IPS-NIHi7 (cell line): ENCODE results near the gene TUBA3E.
"Not testable (repeated sequence)": the region's sequence is repeated elsewhere in the genome, so short reads cannot be mapped to it uniquely, and the experiment has no call there.

ENCODE experiments used
- DNase-seq: peaks from one replicate; pipeline ENCODE4 v3.0.0; 2012; ENCODE audit warnings: mixed read lengths; ENCODE audit errors: extremely low spot score

The TUBA3E gene

DNA sequence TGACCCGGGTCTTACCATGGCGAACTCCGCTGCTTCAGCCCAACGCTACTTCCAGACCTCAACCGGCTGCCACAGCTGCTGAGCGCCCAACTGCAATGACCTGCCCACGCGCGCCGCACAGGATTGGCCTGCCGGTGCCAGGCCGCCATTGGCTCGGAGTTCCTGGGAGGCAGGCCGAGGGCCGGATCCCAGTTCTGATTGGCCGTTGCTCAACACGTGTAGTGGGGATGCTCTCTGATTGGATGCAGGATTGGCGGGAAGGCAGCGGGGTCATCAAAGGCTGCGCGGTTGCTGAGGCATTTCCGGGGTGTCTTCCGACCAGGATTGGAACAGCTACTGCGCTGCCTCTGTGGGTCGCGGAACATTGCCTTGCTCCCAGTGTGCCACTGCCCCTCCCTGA, at the start of gene TUBA3E:
Gene TUBA3E (minus strand): TSS at position 97 of the 400 bp plus-strand sequence. CDS start 79 bp downstream, at position 18.
- DNase-seq: no peak

GRCh38 chr2:130246430-130246829, 48.2 kb upstream of the TUBA3E start:
- no peak for DNase-seq

DNA sequence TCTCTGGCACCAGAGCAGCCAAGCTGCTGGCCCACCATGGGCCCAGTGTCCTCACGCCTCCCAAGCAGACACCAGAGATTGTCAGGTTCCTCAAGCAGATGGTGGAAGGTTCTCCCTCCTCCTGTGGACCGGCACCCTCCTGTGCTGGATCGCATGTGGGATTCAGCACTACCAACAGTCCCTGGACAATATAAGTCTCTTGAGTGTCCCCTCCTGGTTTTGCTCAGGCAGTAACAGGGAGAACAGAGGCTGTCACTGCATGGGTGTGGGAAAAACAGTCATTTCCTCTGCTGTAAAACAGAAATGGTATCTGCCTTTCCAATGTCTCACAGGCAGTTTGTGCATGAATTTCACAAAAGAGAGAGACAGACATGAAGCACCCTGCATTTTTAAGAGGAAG, 47.7 kb upstream of the TUBA3E start:
- no peak for DNase-seq

GRCh38 chr2:130243359-130243758, 45.1 kb upstream of the TUBA3E start:
- no peak for DNase-seq

GRCh38 chr2:130241041-130241707, 42.9 kb upstream of the TUBA3E start:
- no peak for DNase-seq

DNA sequence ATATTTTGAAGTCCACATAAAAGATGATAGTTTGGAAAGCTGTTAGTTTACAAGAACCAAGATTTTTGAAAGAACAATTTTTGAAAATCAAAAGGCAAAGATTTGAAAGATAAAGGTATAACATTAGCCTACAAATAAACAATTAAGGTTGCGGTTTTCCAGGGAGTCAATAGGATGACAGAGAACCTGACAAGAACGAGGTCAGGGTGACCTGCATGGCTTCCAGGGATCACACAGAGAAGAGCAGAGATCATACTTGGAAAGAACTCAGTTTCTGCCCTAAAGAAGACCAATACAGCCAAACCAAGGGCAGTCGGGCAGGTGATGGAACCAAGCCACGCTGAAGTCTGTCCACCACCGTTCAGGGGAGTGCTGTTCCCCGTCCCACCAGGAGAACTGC, 41.3 kb upstream of the TUBA3E start:
- DNase-seq: not testable (repeated sequence)

DNA sequence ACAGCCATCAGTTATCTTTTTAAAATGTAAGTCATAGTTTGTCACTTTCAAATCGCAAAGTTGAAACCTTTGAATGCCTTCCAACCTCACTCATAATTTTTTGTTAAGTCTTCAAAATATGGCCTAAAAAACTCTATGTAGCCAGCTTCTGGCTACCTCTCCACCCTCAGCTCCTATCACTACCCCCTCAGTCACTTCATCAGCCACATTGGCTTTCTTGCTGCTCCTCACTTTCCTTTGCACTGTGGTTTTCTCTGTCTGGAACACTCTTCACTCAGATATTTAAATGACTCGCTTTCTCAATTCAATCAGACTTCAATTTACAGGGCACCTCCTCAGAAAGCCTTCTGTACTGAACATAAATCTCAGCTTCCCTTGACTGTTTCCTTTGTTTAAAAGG, 34.8 kb upstream of the TUBA3E start:
- DNase-seq: not testable (repeated sequence)

GRCh38 chr2:130231656-130232055, 33.4 kb upstream of the TUBA3E start:
- DNase-seq: no peak

- not testable (repeated sequence) for DNase-seq
These were observed 32.7 kb upstream of the TUBA3E start for GRCh38 chr2:130230907-130231306.

GRCh38 chr2:130230376-130230775, 32.1 kb upstream of the TUBA3E start:
- not testable (repeated sequence) for DNase-seq

DNA sequence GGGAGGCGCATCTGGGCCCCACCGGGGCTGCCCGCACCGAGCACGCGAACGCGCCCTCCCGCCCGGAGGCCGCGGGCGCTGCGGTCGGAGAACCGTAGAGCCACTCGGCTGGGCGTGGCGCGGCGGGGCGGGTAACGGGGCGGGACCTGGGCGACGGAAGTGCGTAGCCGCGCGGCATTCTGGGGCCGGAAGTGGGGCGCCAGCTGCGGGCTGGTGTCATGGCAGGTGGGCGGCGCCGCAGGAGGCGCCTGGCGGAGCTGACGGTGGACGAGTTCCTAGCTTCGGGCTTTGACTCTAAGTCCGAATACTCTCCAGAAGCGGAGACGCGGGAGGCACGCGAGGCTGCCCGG, 30.9 kb upstream of the TUBA3E start:
- DNase-seq: not testable (repeated sequence)

DNA sequence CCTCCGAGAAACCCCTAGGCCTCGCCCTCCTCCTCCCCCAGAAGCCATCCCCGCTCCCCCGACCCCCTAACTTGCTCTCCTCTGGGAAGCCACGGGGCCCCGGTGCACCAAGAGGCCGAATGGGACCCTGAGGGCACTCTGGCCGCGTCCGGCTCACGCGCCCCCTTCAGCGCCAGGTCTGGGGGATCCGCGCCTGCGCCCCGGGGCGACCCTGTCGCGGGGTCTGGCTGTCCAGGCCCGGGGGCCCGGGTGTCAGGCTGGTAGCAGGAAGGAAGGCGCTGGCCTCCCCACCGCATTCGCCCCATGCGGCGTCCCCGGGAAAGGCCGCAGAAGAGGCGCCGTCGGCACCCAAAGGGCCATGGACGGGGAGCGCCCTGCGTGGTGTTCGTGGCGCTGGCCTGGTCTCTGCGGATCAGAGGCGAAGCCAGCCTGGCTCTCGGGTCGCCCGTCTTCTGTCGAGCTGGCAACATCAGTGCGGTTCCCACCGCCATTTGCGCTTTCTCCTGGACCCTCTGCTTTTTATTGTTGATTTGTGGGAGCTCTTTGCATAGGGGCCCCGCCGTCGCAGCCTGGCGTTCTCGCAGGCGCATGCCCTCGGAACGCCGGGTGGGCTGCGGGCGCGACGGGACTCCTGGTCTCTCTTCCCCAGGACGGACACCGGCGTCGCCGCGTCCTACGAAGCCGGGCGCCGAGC, 30.4 kb upstream of the TUBA3E start:
- not testable (repeated sequence) for DNase-seq

- DNase-seq: not testable (repeated sequence)
These were observed 29.8 kb upstream of the TUBA3E start for GRCh38 chr2:130228005-130228404.

DNA sequence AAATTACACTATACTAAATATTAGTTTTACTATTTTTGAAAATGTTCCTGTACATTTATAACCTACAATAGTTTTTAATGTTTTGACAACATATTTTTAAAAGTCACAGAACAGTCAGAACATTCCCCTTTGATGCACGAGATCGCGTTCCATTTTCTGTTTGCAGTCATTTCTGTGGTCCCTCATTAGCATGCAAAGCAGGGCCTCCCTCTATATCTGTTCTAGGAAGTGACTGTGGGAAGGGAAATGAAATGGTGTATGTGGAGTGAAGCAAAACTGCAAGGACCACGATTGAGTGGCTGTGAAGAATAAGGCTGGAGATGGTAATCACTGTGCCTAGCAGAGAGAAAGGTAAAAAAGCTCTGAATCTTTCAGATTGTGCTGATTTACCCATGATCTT, 24.3 kb upstream of the TUBA3E start:
- DNase-seq: not testable (repeated sequence)

DNA sequence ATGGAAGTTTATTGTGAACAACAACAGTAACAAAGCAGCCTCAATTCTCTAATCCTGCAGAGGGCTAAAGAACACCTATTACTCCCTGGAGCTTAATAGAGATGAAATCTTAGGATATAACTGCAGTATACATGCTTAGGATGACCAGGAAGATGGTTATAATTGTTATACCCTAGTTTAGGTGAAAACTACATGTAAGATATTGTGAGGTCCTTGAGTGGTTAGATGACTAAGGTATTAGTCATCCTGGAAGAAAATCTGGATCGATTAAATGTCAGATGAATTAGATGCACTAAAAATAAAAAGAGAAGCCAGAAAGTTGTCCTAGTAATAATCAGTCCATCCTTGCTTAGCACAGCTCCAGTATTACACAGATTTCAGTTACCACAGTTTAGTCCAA, 22.3 kb upstream of the TUBA3E start:
- DNase-seq: not testable (repeated sequence)

GRCh38 chr2:130219147-130219546, 20.9 kb upstream of the TUBA3E start:
- DNase-seq: not testable (repeated sequence)

GRCh38 chr2:130207051-130207450, 8.8 kb upstream of the TUBA3E start:
- not testable (repeated sequence) for DNase-seq

- DNase-seq: not testable (repeated sequence)
These were observed 4.9 kb upstream of the TUBA3E start for GRCh38 chr2:130203150-130203549.

- not testable (repeated sequence) for DNase-seq
These were observed 4.3 kb upstream of the TUBA3E start for GRCh38 chr2:130202518-130202917.

DNA sequence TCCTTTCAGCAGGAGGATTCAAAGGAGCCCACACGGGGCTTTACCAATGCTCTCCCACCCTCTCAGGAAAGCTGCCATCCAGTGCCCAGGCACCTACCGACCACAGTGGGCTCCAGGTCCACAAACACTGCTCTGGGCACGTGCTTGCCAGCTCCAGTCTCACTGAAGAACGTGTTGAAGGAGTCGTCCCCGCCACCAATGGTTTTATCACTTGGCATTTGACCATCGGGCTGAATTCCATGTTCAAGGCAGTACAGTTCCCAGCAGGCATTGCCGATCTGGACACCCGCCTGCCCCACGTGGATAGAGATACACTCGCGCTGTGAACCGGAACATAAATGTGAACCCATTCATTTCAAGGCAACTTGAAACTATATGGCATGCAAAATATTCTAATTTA, 2.2 kb downstream of the TUBA3E start:
- DNase-seq: not testable (repeated sequence)

- DNase-seq: not testable (repeated sequence)
These were observed 3.1 kb downstream of the TUBA3E start for GRCh38 chr2:130195089-130195635.

GRCh38 chr2:130193824-130194223, 4.4 kb downstream of the TUBA3E start:
- DNase-seq: not testable (repeated sequence)

GRCh38 chr2:130192451-130192850, 5.8 kb downstream of the TUBA3E start:
- not testable (repeated sequence) for DNase-seq
